ENCODE measurements around the gene GLDN.

Gene GLDN

GRCh38 chr15:51390241-51390965 lies 48.9 kb downstream of the GLDN start:
- no peak for DNase-seq
- Histone ChIP-seq H3K4me3 (ENCODE audit: low read depth, low read length) (no peak overlapping the region), H3K9me3 (ENCODE audit: severe bottlenecking) (peaks cover 5% of the 10 kb centered on the region), H3K27ac (no peak overlapping the region), H3K36me3 (no peaks in the 10 kb centered on the region), H3K27me3 (ENCODE audit: insufficient read depth, low read depth, severe bottlenecking) (no peaks in the 10 kb centered on the region)
- no peak for TF ChIP-seq CTCF (IDR thresholded peaks at IDR 0.05; ENCODE audit: low read depth, low read length)

GRCh38 chr15:51390966-51391422 lies 49.5 kb downstream of the GLDN start:
- Histone ChIP-seq H3K9me3 (ENCODE audit: severe bottlenecking) (peaks cover 7% of the 10 kb centered on the region), H3K36me3 (no peaks in the 10 kb centered on the region), H3K27ac (no peak overlapping the region), H3K4me3 (ENCODE audit: low read depth, low read length) (no peak overlapping the region), H3K27me3 (ENCODE audit: insufficient read depth, low read depth, severe bottlenecking) (no peaks in the 10 kb centered on the region)
- TF ChIP-seq CTCF (IDR thresholded peaks at IDR 0.05; ENCODE audit: low read depth, low read length): no peak
- no peak for DNase-seq

- Histone ChIP-seq H3K9me3 (ENCODE audit: severe bottlenecking) (peaks cover 7% of the 10 kb centered on the region), H3K4me3 (ENCODE audit: low read depth, low read length) (no peak overlapping the region), H3K36me3 (no peaks in the 10 kb centered on the region), H3K27ac (no peak overlapping the region), H3K27me3 (ENCODE audit: insufficient read depth, low read depth, severe bottlenecking) (no peaks in the 10 kb centered on the region)
- DNase-seq: no peak
- TF ChIP-seq CTCF (IDR thresholded peaks at IDR 0.05; ENCODE audit: low read depth, low read length): no peak
Observed at GRCh38 chr15:51396921-51397320, 55.5 kb downstream of the GLDN start.

GRCh38 chr15:51398626-51399025 lies 57.2 kb downstream of the GLDN start:
- H3K36me3 ChIP-seq: no peaks in the 10 kb centered on the region
- no peak overlapping the region; the same call in 1 of the 2 replicates for H3K4me3 ChIP-seq (ENCODE audit: low read depth, low read length)
- DNase-seq: peak; percentile 28
- H3K27me3 ChIP-seq (ENCODE audit: insufficient read depth, low read depth, severe bottlenecking): no peaks in the 10 kb centered on the region
- H3K27ac ChIP-seq: no peak overlapping the region; the same call in 1 of the 2 replicates
- no peak for TF ChIP-seq CTCF (IDR thresholded peaks at IDR 0.05; ENCODE audit: low read depth, low read length)
- peaks cover 2% of the 10 kb centered on the region for H3K9me3 ChIP-seq (ENCODE audit: severe bottlenecking)

GRCh38 chr15:51401051-51401780 lies 59.8 kb downstream of the GLDN start:
- no peaks in the 10 kb centered on the region for H3K9me3 ChIP-seq (ENCODE audit: severe bottlenecking)
- no peak overlapping the region for H3K27ac ChIP-seq
- no peak for TF ChIP-seq CTCF (IDR thresholded peaks at IDR 0.05; ENCODE audit: low read depth, low read length)
- no peak overlapping the region for H3K4me3 ChIP-seq (ENCODE audit: low read depth, low read length)
- H3K27me3 ChIP-seq (ENCODE audit: insufficient read depth, low read depth, severe bottlenecking): no peaks in the 10 kb centered on the region
- DNase-seq: no peak
- H3K36me3 ChIP-seq: no peaks in the 10 kb centered on the region

Measured in WERI-Rb-1 (cell line).